Osteocyte (in vitro differentiated cells): Measurements from ENCODE around the gene PMS1. TPM values are rescaled to one million over a fixed set of nuclear protein-coding genes. Genes with fewer than 3 reads are reported as not detected.
"Not testable (repeated sequence)": the region's sequence is repeated elsewhere in the genome, so short reads cannot be mapped to it uniquely, and the experiment has no call there.

Source experiments
- DNase-seq: peaks from one replicate; pipeline ENCODE4 v3.0.0; 2021; ENCODE audit warnings: mixed read lengths; ENCODE audit not compliant: unreplicated experiment; ENCODE audit errors: extremely low spot score
- H3K27ac Mint-ChIP-seq: one replicate; pipeline ENCODE4 v1.8.0; 2021; ENCODE audit warnings: mild to moderate bottlenecking, mixed read lengths; ENCODE audit not compliant: unreplicated experiment
- H3K27me3 Mint-ChIP-seq: one replicate; pipeline ENCODE4 v1.8.0; 2021; ENCODE audit warnings: mixed read lengths; ENCODE audit not compliant: unreplicated experiment
- H3K36me3 Mint-ChIP-seq: one replicate; pipeline ENCODE4 v1.8.0; 2021; ENCODE audit warnings: mixed read lengths; ENCODE audit not compliant: unreplicated experiment
- H3K4me1 Mint-ChIP-seq: one replicate; pipeline ENCODE4 v1.8.0; 2021; ENCODE audit warnings: mixed read lengths; ENCODE audit not compliant: unreplicated experiment
- H3K4me3 Mint-ChIP-seq: one replicate; pipeline ENCODE4 v1.8.0; 2021; ENCODE audit warnings: mild to moderate bottlenecking, moderate library complexity, mixed read lengths; ENCODE audit not compliant: unreplicated experiment
- H3K9me3 Mint-ChIP-seq: one replicate; pipeline ENCODE4 v1.8.0; 2021; ENCODE audit warnings: mixed read lengths; ENCODE audit not compliant: unreplicated experiment
- CTCF ChIP-seq: fragments of 200-600 bp; sonication (generic); IDR thresholded peaks from 2 replicates; pipeline ENCODE4 v1.5.0; 2021; ENCODE audit warnings: antibody characterized with exemption, mild to moderate bottlenecking, moderate library complexity
- total RNA-seq: library from RNA; stranded (reverse); gene quantifications from 2 replicates; pipeline ENCODE4 v1.2.1, GENCODE V29; 2021

The PMS1 gene
- total RNA-seq, 1 donor from 2014 or later = 36.8 TPM

DNA sequence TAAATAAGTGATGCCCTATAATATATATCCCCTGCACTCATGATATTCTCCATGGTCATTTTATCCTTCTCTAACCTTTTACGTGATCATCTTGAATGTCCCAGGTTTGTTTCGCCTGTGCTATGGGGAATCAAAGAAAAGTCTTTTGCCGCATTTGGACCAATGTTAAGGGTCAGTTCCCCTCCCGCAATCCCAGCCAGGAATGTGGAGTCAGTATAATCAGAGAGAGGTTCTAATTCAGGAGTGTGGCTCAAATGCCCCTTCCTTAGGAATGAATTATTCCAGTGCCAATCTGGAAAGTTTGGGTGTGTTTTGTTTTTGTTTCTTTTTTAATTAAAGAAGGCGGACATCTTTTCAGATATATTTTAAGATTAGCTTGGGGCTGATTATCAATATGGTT, 41.8 kb downstream of the PMS1 start:
- no peaks in the 10 kb centered on the region for H3K27me3 Mint-ChIP-seq
- no peaks in the 10 kb centered on the region for H3K9me3 Mint-ChIP-seq
- H3K36me3 Mint-ChIP-seq = peaks cover 12% of the 10 kb centered on the region
- no peaks in the 10 kb centered on the region for H3K4me1 Mint-ChIP-seq
- H3K27ac Mint-ChIP-seq = no peak overlapping the region
- no peak overlapping the region for H3K4me3 Mint-ChIP-seq
- TF ChIP-seq CTCF = no peak
- DNase-seq = no peak

DNA sequence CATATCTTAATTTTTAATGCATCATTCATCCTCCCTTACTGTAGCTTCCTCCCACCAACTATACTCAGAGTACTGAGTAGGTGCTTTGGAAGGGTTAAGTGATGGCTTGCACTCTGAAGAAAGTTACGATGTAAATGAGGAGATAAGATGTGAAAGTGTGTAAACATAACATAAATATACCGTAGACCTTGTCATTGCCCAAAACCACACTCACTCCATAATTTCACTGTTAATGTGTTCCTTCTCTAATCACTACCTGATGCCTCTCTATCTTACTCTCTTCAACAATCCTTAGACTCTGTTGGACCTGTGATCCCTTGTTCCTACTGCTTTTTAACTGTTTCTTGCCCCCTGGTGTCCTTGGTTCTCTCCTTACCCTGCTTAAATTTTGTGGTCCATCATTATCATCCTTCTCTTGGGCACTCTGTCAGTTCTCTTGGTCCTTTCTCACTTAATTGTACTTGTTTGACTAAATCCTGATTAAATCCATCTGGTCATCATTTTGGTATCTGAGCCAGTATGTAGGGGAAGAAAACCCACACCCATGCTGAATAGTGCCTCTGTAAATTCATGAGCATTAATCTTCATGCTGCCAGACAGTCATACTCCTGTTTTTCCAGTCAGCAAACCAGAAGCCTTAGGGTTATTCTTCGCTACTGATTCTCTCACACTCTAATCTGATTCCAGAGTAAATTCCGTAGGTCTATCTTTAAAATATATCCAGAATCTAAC, 45.0 kb downstream of the PMS1 start:
- H3K4me1 Mint-ChIP-seq = peaks cover 4% of the 10 kb centered on the region
- H3K4me3 Mint-ChIP-seq = no peak overlapping the region
- no peaks in the 10 kb centered on the region for H3K27me3 Mint-ChIP-seq
- H3K9me3 Mint-ChIP-seq = no peaks in the 10 kb centered on the region
- no peak for DNase-seq
- H3K36me3 Mint-ChIP-seq = peaks cover 8% of the 10 kb centered on the region
- H3K27ac Mint-ChIP-seq = no peak overlapping the region
- TF ChIP-seq CTCF = no peak

GRCh38 chr2:189830510-189830909, 46.3 kb downstream of the PMS1 start:
- no peak for TF ChIP-seq CTCF
- Mint-ChIP-seq H3K9me3 (no peaks in the 10 kb centered on the region), H3K36me3 (peaks cover 8% of the 10 kb centered on the region), H3K4me3 (no peak overlapping the region), H3K27ac (peak overlapping the region; percentile 51), H3K4me1 (peaks cover 6% of the 10 kb centered on the region), H3K27me3 (no peaks in the 10 kb centered on the region)
- DNase-seq = no peak

GRCh38 chr2:189834059-189834458, 49.8 kb downstream of the PMS1 start:
- Mint-ChIP-seq H3K4me3 (no peak overlapping the region), H3K36me3 (peaks cover 7% of the 10 kb centered on the region), H3K4me1 (peaks cover 33% of the 10 kb centered on the region), H3K9me3 (no peaks in the 10 kb centered on the region), H3K27me3 (no peaks in the 10 kb centered on the region), H3K27ac (peak overlapping the region; percentile 36)
- DNase-seq = no peak
- no peak for TF ChIP-seq CTCF

DNA sequence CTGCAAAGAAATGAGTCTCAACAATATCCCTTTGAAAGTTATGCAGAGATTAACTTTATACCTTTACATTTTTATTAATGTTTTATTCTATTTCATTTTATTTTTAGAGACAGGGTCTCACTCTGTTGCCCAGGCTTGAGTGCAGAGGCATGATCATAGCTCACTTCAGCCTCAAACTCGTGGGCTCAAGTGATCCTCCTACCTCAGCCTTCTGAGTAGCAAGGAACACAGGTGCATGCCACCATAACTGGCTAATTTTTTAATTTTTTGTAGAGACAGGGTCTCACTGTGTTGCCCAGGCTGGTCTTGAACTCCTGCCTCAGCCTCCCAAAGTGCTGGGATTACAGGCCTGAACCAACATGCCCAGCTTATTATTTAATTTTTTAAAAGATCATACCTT, 50.4 kb downstream of the PMS1 start:
- not testable (repeated sequence) for H3K4me3 Mint-ChIP-seq, H3K9me3 Mint-ChIP-seq, H3K36me3 Mint-ChIP-seq, DNase-seq, H3K27me3 Mint-ChIP-seq
- peaks cover 33% of the 10 kb centered on the region for H3K4me1 Mint-ChIP-seq
- peak overlapping the region; percentile 93 for H3K27ac Mint-ChIP-seq
